H1 (cell line): ENCODE measurements around the gene CHI3L1. TPM values are rescaled to one million over a fixed set of nuclear protein-coding genes. Genes with fewer than 3 reads are reported as not detected.

Experiments used
- CTCF ChIA-PET: fragments of 300-600 bp; sonication (Branson Sonifier 250); formaldehyde crosslinking; loops from one replicate; lab custom pipeline; 2021; ENCODE audit not compliant: partially characterized antibody; lab: Charles Lee
- POLR2A ChIA-PET: fragments of 300-600 bp; sonication (Branson Sonifier 250); formaldehyde crosslinking; loops from one replicate; lab custom pipeline; 2021; ENCODE audit warnings: inconsistent platforms; ENCODE audit not compliant: partially characterized antibody; lab: Charles Lee
- DNase-seq, 2 experiments: peaks; one replicate each; pipeline versions ENCODE4 v3.0.0 to v3.0.0-alpha.2; 2010 to 2022; ENCODE audit warnings: low spot score in 2 of 2, low read depth in 1 of 2, mixed read lengths in 1 of 2
- FAIRE-seq: peaks from 2 replicates; lab custom pipeline; 2011; peaks lifted over from hg19 to GRCh38; lab: Jason Lieb, UNC
- H2AFZ ChIP-seq: 2 replicates; pipeline ENCODE4 v1.8.1; 2012; ENCODE audit warnings: low read length, inconsistent platforms
- H2AK5ac ChIP-seq: 2 replicates; pipeline ENCODE4 v1.6.1; 2013; ENCODE audit warnings: low read depth, low read length
- H2BK120ac ChIP-seq: replicated peaks from 2 replicates; pipeline ENCODE3; 2013; ENCODE audit warnings: low read depth, low read length, inconsistent platforms
- H2BK12ac ChIP-seq: 2 replicates; pipeline ENCODE4 v1.6.1; 2013; ENCODE audit warnings: low read depth, low read length
- H2BK15ac ChIP-seq: 2 replicates; pipeline ENCODE4 v1.6.1; 2013; ENCODE audit warnings: low read length
- H2BK20ac ChIP-seq: 2 replicates; pipeline ENCODE4 v1.6.1; 2013; ENCODE audit warnings: low read length
- H2BK5ac ChIP-seq: 2 replicates; pipeline ENCODE4 v1.6.1; 2013; ENCODE audit warnings: low read depth, low read length
- H3K14ac ChIP-seq: 2 replicates; pipeline ENCODE4 v1.6.1; 2013; ENCODE audit warnings: inconsistent platforms; ENCODE audit not compliant: insufficient read length
- H3K18ac ChIP-seq: 2 replicates; pipeline ENCODE4 v1.6.1; 2013; ENCODE audit warnings: low read length; ENCODE audit errors: extremely low read depth
- H3K23ac ChIP-seq: 2 replicates; pipeline ENCODE4 v1.6.1; 2013; ENCODE audit warnings: inconsistent platforms; ENCODE audit not compliant: insufficient read length
- H3K23me2 ChIP-seq: 2 replicates; pipeline ENCODE4 v1.6.1; 2013; ENCODE audit warnings: low read depth, low read length
- H3K27ac ChIP-seq: 2 replicates; pipeline ENCODE4 v1.6.1; 2011; ENCODE audit warnings: low read depth, low read length, inconsistent platforms
- H3K27me3 ChIP-seq, 4 experiments: replicated peaks in 1 of 4; 1 replicate in 1 of 4; 2 replicates in 3 of 4; pipeline versions ENCODE4 v1.6.1 to v1.8.1; 2011 to 2013; ENCODE audit warnings: low read length in 3 of 4, mild to moderate bottlenecking in 3 of 4, inconsistent platforms in 2 of 4, mixed read lengths in 2 of 4, moderate library complexity in 1 of 4; ENCODE audit not compliant: control insufficient read depth in 3 of 4, insufficient read depth in 3 of 4; ENCODE audit errors: extremely low read depth in 1 of 4
- H3K36me3 ChIP-seq, 4 experiments: 2 replicates each; pipeline versions ENCODE4 v1.6.1 to v1.8.1; 2011 to 2013; ENCODE audit warnings: mild to moderate bottlenecking in 4 of 4, low read length in 3 of 4, moderate library complexity in 2 of 4, control low read depth in 1 of 4, inconsistent platforms in 1 of 4; ENCODE audit not compliant: insufficient read depth in 4 of 4, control insufficient read depth in 2 of 4
- H3K4ac ChIP-seq: replicated peaks from 2 replicates; pipeline ENCODE3; 2013; ENCODE audit warnings: low read length, low read depth, mixed read lengths, inconsistent platforms; ENCODE audit not compliant: insufficient read length
- H3K4me1 ChIP-seq, 4 experiments: replicated peaks in 1 of 4; 1 replicate in 1 of 4; 2 replicates in 3 of 4; pipeline versions ENCODE4 v1.6.1 to v1.8.1; 2011 to 2013; ENCODE audit warnings: low read length in 3 of 4, inconsistent platforms in 2 of 4, mixed read lengths in 1 of 4; ENCODE audit not compliant: insufficient read depth in 4 of 4, control insufficient read depth in 3 of 4
- H3K4me2 ChIP-seq, 2 experiments: 2 replicates each; pipeline versions ENCODE4 v1.6.1 to v1.8.1; 2011 to 2013; ENCODE audit warnings: low read depth in 2 of 2, low read length in 2 of 2, control low read depth in 1 of 2, inconsistent platforms in 1 of 2, mild to moderate bottlenecking in 1 of 2; ENCODE audit not compliant: insufficient read depth in 1 of 2
- H3K4me3 ChIP-seq, 4 experiments: fragments of 200-600, 300-600 bp in 1 of 4; sonication (generic), shearing (Covaris generic), sonication (Bioruptor Twin) in 1 of 4; 2 replicates each; pipeline versions ENCODE4 v1.5.1 to v1.8.1; 2011 to 2016; ENCODE audit warnings: low read length in 4 of 4, low read depth in 3 of 4, control low read depth in 2 of 4, inconsistent platforms in 2 of 4, mild to moderate bottlenecking in 2 of 4, mixed read lengths in 1 of 4, moderate library complexity in 1 of 4; ENCODE audit not compliant: insufficient read depth in 2 of 4; ENCODE audit errors: extremely low read depth in 1 of 4
- H3K56ac ChIP-seq: replicated peaks from 2 replicates; pipeline ENCODE3; 2013; ENCODE audit warnings: low read depth, mild to moderate bottlenecking, mixed read lengths, low read length, inconsistent platforms; ENCODE audit not compliant: insufficient read length
- H3K79me1 ChIP-seq: 2 replicates; pipeline ENCODE4 v1.6.1; 2013; ENCODE audit warnings: low read depth, low read length, control low read depth
- H3K79me2 ChIP-seq, 2 experiments: 2 replicates each; pipeline versions ENCODE4 v1.6.1 to v1.8.1; 2012 to 2013; ENCODE audit warnings: low read length in 2 of 2, mild to moderate bottlenecking in 2 of 2, inconsistent platforms in 1 of 2; ENCODE audit not compliant: insufficient read depth in 2 of 2, control insufficient read depth in 1 of 2
- H3K9ac ChIP-seq, 4 experiments: replicated peaks in 1 of 4; 1 replicate in 1 of 4; 2 replicates in 3 of 4; pipeline versions ENCODE4 v1.6.1 to v1.8.1; 2011 to 2013; ENCODE audit warnings: low read depth in 3 of 4, low read length in 3 of 4, control low read depth in 2 of 4, mild to moderate bottlenecking in 2 of 4, moderate library complexity in 2 of 4, inconsistent platforms in 1 of 4; ENCODE audit errors: extremely low read depth in 1 of 4
- H3K9me3 ChIP-seq, 2 experiments: 2 replicates each; pipeline versions ENCODE4 v1.6.1 to v1.8.1; 2012 to 2013; ENCODE audit warnings: mild to moderate bottlenecking in 2 of 2, moderate library complexity in 2 of 2, control low read depth in 1 of 2, inconsistent platforms in 1 of 2, low read depth in 1 of 2, low read length in 1 of 2, mixed read lengths in 1 of 2; ENCODE audit not compliant: insufficient read depth in 2 of 2
- H4K20me1 ChIP-seq, 2 experiments: replicated peaks in 1 of 2; 2 replicates each; pipeline versions ENCODE3 to v1.8.1; 2011 to 2013; ENCODE audit warnings: inconsistent platforms in 2 of 2, low read length in 2 of 2, mild to moderate bottlenecking in 1 of 2; ENCODE audit not compliant: insufficient read depth in 2 of 2, control insufficient read depth in 1 of 2
- H4K5ac ChIP-seq: 2 replicates; pipeline ENCODE4 v1.6.1; 2013; ENCODE audit warnings: low read length, low read depth, mixed read lengths, inconsistent platforms; ENCODE audit not compliant: insufficient read length
- H4K8ac ChIP-seq: 2 replicates; pipeline ENCODE4 v1.8.0; 2013; ENCODE audit warnings: mild to moderate bottlenecking, moderate library complexity, low read length, inconsistent platforms; ENCODE audit not compliant: insufficient read depth; ENCODE audit errors: extremely low read depth
- H4K91ac ChIP-seq: replicated peaks from 2 replicates; pipeline ENCODE3; 2013; ENCODE audit warnings: low read length, mixed read lengths, inconsistent platforms; ENCODE audit not compliant: insufficient read length
- ATF2 ChIP-seq: IDR thresholded peaks from 2 replicates; pipeline ENCODE4 v1.6.1; 2012; ENCODE audit warnings: low read length, inconsistent platforms
- BRCA1 ChIP-seq: IDR thresholded peaks from 2 replicates; pipeline ENCODE4 v1.6.1; 2012; ENCODE audit warnings: low read depth, low read length, improper control_type of control experiment
- GTF2F1 ChIP-seq: IDR thresholded peaks from 2 replicates; pipeline ENCODE4 v1.6.1; 2012; ENCODE audit warnings: low read depth, low read length, improper control_type of control experiment, borderline replicate concordance
- HDAC6 ChIP-seq: IDR thresholded peaks from one replicate; pipeline ENCODE4 v1.7.1; 2012; ENCODE audit warnings: low read depth, mild to moderate bottlenecking, inconsistent platforms, low read length, moderate library complexity
- MAFK ChIP-seq: IDR thresholded peaks from 2 replicates; pipeline ENCODE4 v1.6.1; 2012; ENCODE audit warnings: low read depth, mild to moderate bottlenecking, improper control_type of control experiment, low read length
- RNF2 ChIP-seq: fragments of 200-900, 300-1000 bp; sonication (generic); IDR thresholded peaks from 2 replicates; pipeline ENCODE4 v1.7.1; 2016; ENCODE audit warnings: borderline replicate concordance, low read depth, mild to moderate bottlenecking, antibody characterized with exemption, low read length; ENCODE audit not compliant: poor library complexity, severe bottlenecking; ENCODE audit errors: missing control alignments
- SIN3A ChIP-seq, 2 experiments: IDR thresholded peaks in 1 of 2; conservative IDR thresholded peaks in 1 of 2; 2 replicates each; pipeline ENCODE4 v1.6.1; 2011 to 2012; ENCODE audit warnings: low read length in 2 of 2, improper control_type of control experiment in 1 of 2, low read depth in 1 of 2, mild to moderate bottlenecking in 1 of 2
- SUZ12 ChIP-seq: fragments of 200-600 bp; sonication (generic); IDR thresholded peaks from 2 replicates; pipeline ENCODE4 v1.6.1; 2012; ENCODE audit warnings: mild to moderate bottlenecking, inconsistent platforms, low read length, moderate library complexity, mixed read lengths
- USF2 ChIP-seq: IDR thresholded peaks from 2 replicates; pipeline ENCODE4 v1.6.1; 2011; ENCODE audit warnings: low read length, improper control_type of control experiment
- WGBS, 2 experiments: shearing (Covaris generic) in 1 of 2; methylation state at CpG; one replicate each; pipeline versions ENCODE4 v1.1.6 to v1.1.7; 2013 to 2015; ENCODE audit warnings: low lambda C conversion rate in 2 of 2, mixed read lengths in 2 of 2, inconsistent platforms in 1 of 2, low coverage in 1 of 2, missing lambda C conversion rate in 1 of 2; ENCODE audit not compliant: insufficient replicate concordance in 2 of 2, insufficient coverage in 1 of 2, insufficient read length in 1 of 2; ENCODE audit errors: extremely low coverage in 1 of 2, missing lambda C conversion rate in 1 of 2; 5-methylcytosine and 5-hydroxymethylcytosine counted together
- polyA plus RNA-seq, 7 experiments: library from polyadenylated mRNA; depleted of rRNA in 3 of 7; stranded (reverse) in 5 of 7; unstranded in 2 of 7; fragments of >200 nt in 5 of 7; fragments of 200-250 nt in 2 of 7; gene quantifications; 1 replicate in 5 of 7; 2 replicates in 1 of 7; 4 replicates in 1 of 7; pipeline versions ENCODE4 v1.2.1 to v1.2.3, GENCODE V29; 2011 to 2013; ENCODE audit warnings: missing spikeins in 2 of 7, mixed read lengths in 2 of 7
- total RNA-seq: library from RNA; stranded (reverse); fragmentation: NEBNext Ultra II Directional; extraction: Animal tissue kit (Norgen Biotek cat#: 25700); gene quantifications from 2 replicates; pipeline ENCODE4 v1.2.1, GENCODE V29; 2021

The CHI3L1 gene
- total and polyA plus RNA-seq, 2 of the 8 experiments (the other 6 are each of a cell fraction or from before 2014, with no cell fraction given) = 1.0 TPM; not detected in 1

- Histone ChIP-seq H2BK120ac (no peak overlapping the region), H2BK20ac (no peak overlapping the region), H3K4ac (no peak overlapping the region), H3K4me3 (no peak overlapping the region), H2AK5ac (no peak overlapping the region), H2AFZ (no peak overlapping the region), H4K91ac (no peak overlapping the region), H2BK15ac (no peak overlapping the region), H3K27me3 (no peaks in the 10 kb centered on the region; a peak in 1 of 7 replicates), H3K56ac (no peak overlapping the region), H3K79me2 (no peaks in the 10 kb centered on the region), H2BK5ac (no peak overlapping the region), H3K23ac (no peak overlapping the region), H4K8ac (no peak overlapping the region), H4K20me1 (no peaks in the 10 kb centered on the region), H2BK12ac (no peak overlapping the region), H4K5ac (no peak overlapping the region), H3K9me3 (no peaks in the 10 kb centered on the region; a peak in 1 of 4 replicates), H3K4me1 (peaks cover 0 to 6% (median 2%) of the 10 kb centered on the region in 4 experiments; a peak in 3 of 7 replicates), H3K18ac (no peak overlapping the region), H3K9ac (no peak overlapping the region), H3K36me3 (no peaks in the 10 kb centered on the region), H3K14ac (no peak overlapping the region), H3K4me2 (no peak overlapping the region), H3K79me1 (no peaks in the 10 kb centered on the region), H3K27ac (no peak overlapping the region), H3K23me2 (no peaks in the 10 kb centered on the region)
- DNase-seq (no peak), FAIRE-seq (no peak)
- 86% methylated on average over 9 of the region's 9 CpGs; no CpG with 5 or more reads in 1 of the 2 experiments for WGBS, 2 experiments
- ChIA-PET POLR2A (no interaction called here), CTCF (interaction anchor here (1.0 to 16.8 kb wide), 8 partner anchors 8 to 111 kb away, joined by 3 to 511 read pairs (median 6); partner anchors contain the start of gene ADORA1)
- TF ChIP-seq MAFK (no peak), BRCA1 (no peak), HDAC6 (no peak), SIN3A (conservative IDR thresholded peaks at IDR 0.05 in 1 of 2, IDR thresholded peaks at IDR 0.05 in 1 of 2; ENCODE audit: low read depth in 1 of 2, low read length in 2 of 2) (no peak), GTF2F1 (no peak), USF2 (no peak), RNF2 (no peak), SUZ12 (no peak), ATF2 (no peak)
Observed at GRCh38 chr1:203158960-203159665, 27.4 kb downstream of the CHI3L1 start.
